Body of pancreas (tissue), 4 donors: ENCODE measurements around the gene CCDC124. TPM values are rescaled to one million over a fixed set of nuclear protein-coding genes. Genes with fewer than 3 reads are reported as not detected.

Source experiments
- ATAC-seq: fragments of 150-250 bp; one replicate; pipeline ENCODE4 v1.9.1; 2016
- DNase-seq, 4 donors: peaks; one replicate each; pipeline ENCODE4 v3.0.0-alpha.2; 2019
- H3K27ac ChIP-seq, 4 donors: fragments of 200-600 bp; sonication (generic); 1 replicate in 3 of 4; 2 replicates in 1 of 4; pipeline versions ENCODE4 v1.5.1 to v1.6.1; 2016 to 2019; ENCODE audit warnings: mild to moderate bottlenecking in 1 of 4, mixed read lengths in 1 of 4, moderate library complexity in 1 of 4
- H3K27me3 ChIP-seq, 2 donors: fragments of 200-600 bp; sonication (generic); one replicate each; pipeline ENCODE4 v1.6.0; 2016; ENCODE audit warnings: mild to moderate bottlenecking in 1 of 2
- H3K36me3 ChIP-seq, 2 donors: fragments of 200-600 bp; sonication (generic); replicated peaks in 1 of 2; 2 replicates each; pipeline ENCODE4 v1.5.1; 2016; ENCODE audit warnings: low read depth in 2 of 2; ENCODE audit not compliant: insufficient read depth in 1 of 2
- H3K4me1 ChIP-seq: fragments of 200-600 bp; sonication (generic); one replicate; pipeline ENCODE4 v1.6.0; 2016
- H3K4me3 ChIP-seq, 2 donors: fragments of 200-600 bp; sonication (generic); 1 replicate in 1 of 2; 2 replicates in 1 of 2; pipeline ENCODE4 v1.5.1; 2016 to 2019
- H3K9me3 ChIP-seq, 3 donors: fragments of 200-600 bp; sonication (generic); 1 replicate in 2 of 3; 2 replicates in 1 of 3; pipeline ENCODE4 v1.5.1; 2016
- CTCF ChIP-seq, 7 experiments: fragments of 450-650 bp in 4 of 7; fragments of 200-600 bp in 3 of 7; sonication (generic) in 3 of 7; IDR thresholded peaks; one replicate each; pipeline ENCODE4 v1.5.1; 2016 to 2019; ENCODE audit warnings: antibody characterized with exemption in 7 of 7
- POLR2A ChIP-seq, 3 donors: fragments of 450-650 bp; IDR thresholded peaks; one replicate each; pipeline ENCODE4 v1.6.1; 2016; ENCODE audit warnings: antibody characterized with exemption in 3 of 3, mild to moderate bottlenecking in 2 of 3
- WGBS, 2 donors: methylation state at CpG; one replicate each; pipeline ENCODE4 v1.1.5; 2017; 5-methylcytosine and 5-hydroxymethylcytosine counted together
- intact Hi-C: fragments of 100-400 bp; cut with DNase I; formaldehyde crosslinking; loops from one replicate; pipeline ENCODE4 v1.15.1; 2023
- total RNA-seq, 2 donors: library from RNA; depleted of rRNA; stranded (reverse); fragments of >200 nt; gene quantifications; one replicate each; pipeline ENCODE4 v1.1.0, GENCODE V29; 2016

The CCDC124 gene
- total RNA-seq, 2 donors from 2014 or later, result 25.2 to 84.0 TPM

GRCh38 chr19:17949956-17950309 is 17.1 kb downstream of the CCDC124 start:
- peaks cover 0 to 46% of the 10 kb centered on the region in 2 donors for H3K27me3 ChIP-seq
- peaks cover 50% of the 10 kb centered on the region for H3K4me1 ChIP-seq
- no peak overlapping the region for H3K4me3 ChIP-seq
- 9 to 11% methylated on average over 8 to 11 of the region's 11 CpGs for WGBS, 2 donors
- DNase-seq, result no peak
- no peak for TF ChIP-seq CTCF (IDR thresholded peaks at IDR 0.05)
- TF ChIP-seq POLR2A (IDR thresholded peaks at IDR 0.05), result no peak
- ATAC-seq, result no peak
- intact Hi-C loops, result no loop called here
- H3K36me3 ChIP-seq, result no peaks in the 10 kb centered on the region
- no peaks in the 10 kb centered on the region for H3K9me3 ChIP-seq
- no peak overlapping the region for H3K27ac ChIP-seq

GRCh38 chr19:17950310-17951156 is 17.7 kb downstream of the CCDC124 start:
- no peak overlapping the region for H3K4me3 ChIP-seq
- intact Hi-C loops, result no loop called here
- H3K9me3 ChIP-seq, result no peaks in the 10 kb centered on the region
- TF ChIP-seq POLR2A (IDR thresholded peaks at IDR 0.05) (no peak), CTCF (IDR thresholded peaks at IDR 0.05) (no peak)
- H3K27ac ChIP-seq, result no peak overlapping the region
- ATAC-seq (no peak), DNase-seq (no peak)
- peaks cover 50% of the 10 kb centered on the region for H3K4me1 ChIP-seq
- no peaks in the 10 kb centered on the region for H3K36me3 ChIP-seq
- WGBS, 2 donors, result 1 to 2% methylated on average over 43 to 47 of the region's 48 CpGs
- peaks cover 0 to 46% of the 10 kb centered on the region in 2 donors for H3K27me3 ChIP-seq

- Histone ChIP-seq H3K27me3 (peaks cover 0 to 52% of the 10 kb centered on the region in 2 donors), H3K4me3 (no peak overlapping the region), H3K27ac (no peak overlapping the region), H3K9me3 (no peaks in the 10 kb centered on the region), H3K36me3 (no peaks in the 10 kb centered on the region), H3K4me1 (peaks cover 50% of the 10 kb centered on the region)
- no peak for ATAC-seq
- no peak for TF ChIP-seq POLR2A (IDR thresholded peaks at IDR 0.05)
- TF ChIP-seq CTCF (IDR thresholded peaks at IDR 0.05), result no peak
- DNase-seq, result no peak
- intact Hi-C loops, result no loop called here
- 0 to 5% methylated on average over 20 to 33 of the region's 33 CpGs for WGBS, 2 donors
These were observed 18.6 kb downstream of the CCDC124 start for GRCh38 chr19:17951157-17951989.

GRCh38 chr19:17951990-17952976 is 19.5 kb downstream of the CCDC124 start:
- no peak for TF ChIP-seq CTCF (IDR thresholded peaks at IDR 0.05)
- TF ChIP-seq POLR2A (IDR thresholded peaks at IDR 0.05), result no peak
- no peak overlapping the region for H3K4me3 ChIP-seq
- no peaks in the 10 kb centered on the region for H3K36me3 ChIP-seq
- H3K27me3 ChIP-seq, result peaks cover 0 to 52% of the 10 kb centered on the region in 2 donors
- H3K9me3 ChIP-seq, result no peaks in the 10 kb centered on the region
- intact Hi-C loops, result no loop called here
- H3K4me1 ChIP-seq, result peaks cover 47% of the 10 kb centered on the region
- H3K27ac ChIP-seq, result no peak overlapping the region
- ATAC-seq, result no peak
- WGBS, 2 donors, result 0 to 1% methylated on average over 19 to 57 of the region's 68 CpGs
- DNase-seq, result no peak
